Stimulated activated CD4-positive, alpha-beta T cell treated with anti-CD3 and anti-CD28 coated beads, Interleukin-4, amount 100 ng/mL, for 1 hour (primary cell): ENCODE data around the gene FOXO6.

Experiments used
- DNase-seq: peaks from one replicate; pipeline ENCODE4 v3.0.0-alpha.2; 2020

FOXO6 gene

GRCh38 chr1:41353744-41354143 lies 7.5 kb upstream of the FOXO6 start:
- no peak for DNase-seq

GRCh38 chr1:41354956-41355355 lies 6.3 kb upstream of the FOXO6 start:
- no peak for DNase-seq

DNA sequence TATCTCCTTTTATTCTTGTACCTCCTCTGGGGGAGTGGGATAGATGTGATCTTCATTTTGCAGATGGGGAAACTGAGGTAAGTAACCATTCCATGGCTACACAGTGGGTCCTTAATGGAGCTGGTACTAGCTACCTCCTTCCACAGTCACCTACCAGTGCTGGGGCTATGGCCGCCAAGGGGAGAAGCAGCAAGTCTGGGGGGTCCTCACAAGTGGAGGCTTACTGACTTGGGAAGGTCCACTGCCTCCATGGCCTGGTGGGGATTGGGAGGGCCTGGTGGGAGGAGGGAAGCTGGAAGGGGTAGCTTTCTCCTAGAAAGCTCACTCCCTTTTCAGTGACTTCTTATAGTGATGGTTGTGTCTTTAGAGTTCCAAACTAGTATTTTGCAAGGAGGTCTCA lies 5.9 kb upstream of the FOXO6 start:
- DNase-seq = no peak

DNA sequence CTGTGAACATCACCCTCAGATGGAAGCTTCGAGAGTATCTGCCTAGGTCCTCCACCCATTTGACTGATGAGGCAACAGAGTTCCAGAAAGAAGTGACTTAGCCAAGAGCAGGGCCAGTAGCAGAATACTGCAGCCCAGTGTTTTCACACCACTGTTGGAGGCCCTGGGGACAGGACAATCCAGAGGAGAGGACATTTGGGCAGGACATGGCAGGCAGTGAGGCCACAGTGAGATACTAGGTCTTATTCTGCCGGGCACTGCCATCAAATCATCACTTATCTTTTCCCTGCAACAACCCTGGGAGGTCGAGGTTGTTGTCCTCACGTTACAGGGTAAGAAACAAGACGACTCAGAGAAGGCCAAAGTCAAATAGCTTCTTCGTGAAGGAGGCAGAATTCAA lies 5.5 kb upstream of the FOXO6 start:
- DNase-seq = no peak

- no peak for DNase-seq
Measured at GRCh38 chr1:41356752-41357151, 4.5 kb upstream of the FOXO6 start.

- no peak for DNase-seq
Measured at GRCh38 chr1:41357451-41358101, 3.7 kb upstream of the FOXO6 start.

- DNase-seq = no peak
Measured at GRCh38 chr1:41358131-41359021, 2.9 kb upstream of the FOXO6 start.

DNA sequence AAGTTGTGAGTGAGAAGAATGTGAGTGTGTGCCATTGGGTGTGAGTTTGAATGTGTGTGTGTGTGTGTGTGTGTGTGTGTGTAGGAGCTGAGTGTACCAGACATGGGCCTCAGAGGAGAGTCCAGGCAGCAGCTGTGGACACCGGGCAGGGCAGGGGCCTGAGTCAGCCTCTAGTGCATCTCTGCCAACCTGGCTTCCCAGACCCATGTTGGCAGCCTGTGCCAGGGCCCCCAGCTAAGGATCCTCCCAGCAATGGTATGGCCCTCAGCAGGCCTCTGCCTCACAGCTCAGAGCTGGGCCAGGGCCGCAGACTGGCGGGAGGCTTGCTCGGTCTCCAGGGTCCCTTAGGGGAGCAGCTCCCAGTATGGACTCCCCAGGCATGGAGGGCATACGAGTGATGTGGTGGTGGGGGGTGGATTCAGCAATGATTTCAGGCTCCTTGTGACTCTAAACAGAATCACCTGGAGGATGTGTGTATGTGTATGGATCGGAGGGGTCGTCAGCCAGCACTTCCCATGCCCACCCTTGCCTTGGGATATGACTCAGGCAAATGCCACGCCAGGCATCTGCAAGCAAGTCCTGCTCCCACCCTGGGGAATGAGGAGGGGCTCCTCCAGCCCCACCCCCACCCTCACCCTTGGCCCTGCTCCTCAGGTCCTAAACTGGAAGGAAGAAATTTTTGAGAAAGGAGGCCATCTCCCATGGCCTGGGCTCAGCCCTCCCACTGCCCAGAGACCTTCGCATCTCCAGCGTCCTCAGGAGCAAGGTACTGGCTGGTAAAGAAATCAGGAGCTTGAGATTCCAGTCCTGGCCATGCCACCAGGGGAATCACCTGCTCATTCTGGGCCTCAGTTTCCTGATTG lies 1.8 kb upstream of the FOXO6 start:
- DNase-seq = no peak

DNA sequence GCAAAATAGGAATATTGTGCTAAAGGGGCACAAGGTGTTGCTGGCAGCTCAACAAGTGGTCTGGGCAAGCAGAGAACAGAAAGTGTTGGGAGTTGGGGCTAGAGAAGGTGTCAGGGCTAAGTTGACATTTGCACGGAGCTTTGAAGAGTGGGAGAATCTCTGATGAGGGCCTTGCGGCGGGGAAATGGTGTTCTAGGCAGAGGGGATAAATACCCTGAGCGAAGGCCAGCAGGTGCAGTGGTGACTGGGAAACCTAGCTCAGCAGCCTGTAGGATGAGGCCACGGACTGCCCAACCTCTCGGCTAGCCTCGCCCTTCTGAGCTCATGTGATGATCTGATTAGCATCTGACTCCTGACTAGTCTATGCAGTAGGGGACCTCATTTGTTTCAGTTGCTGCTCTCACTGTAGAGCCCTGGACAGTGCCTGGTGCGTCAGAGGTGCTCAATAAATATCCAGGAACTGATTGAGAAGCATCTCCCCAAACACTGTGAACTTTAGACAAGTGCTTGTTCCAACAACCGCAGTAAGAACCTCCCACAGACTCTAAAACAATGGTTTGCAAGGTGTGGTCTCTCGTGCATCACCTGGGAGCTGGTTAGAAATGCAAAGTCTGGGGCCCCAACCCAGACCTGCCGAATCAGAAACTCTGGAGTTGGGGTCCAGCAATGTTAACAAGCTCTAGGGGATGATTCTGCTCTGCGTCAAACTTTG lies 1.0 kb upstream of the FOXO6 start:
- no peak for DNase-seq

GRCh38 chr1:41361495-41362356 lies 492 bp downstream of the FOXO6 start:
- peak; percentile 29 for DNase-seq

DNA sequence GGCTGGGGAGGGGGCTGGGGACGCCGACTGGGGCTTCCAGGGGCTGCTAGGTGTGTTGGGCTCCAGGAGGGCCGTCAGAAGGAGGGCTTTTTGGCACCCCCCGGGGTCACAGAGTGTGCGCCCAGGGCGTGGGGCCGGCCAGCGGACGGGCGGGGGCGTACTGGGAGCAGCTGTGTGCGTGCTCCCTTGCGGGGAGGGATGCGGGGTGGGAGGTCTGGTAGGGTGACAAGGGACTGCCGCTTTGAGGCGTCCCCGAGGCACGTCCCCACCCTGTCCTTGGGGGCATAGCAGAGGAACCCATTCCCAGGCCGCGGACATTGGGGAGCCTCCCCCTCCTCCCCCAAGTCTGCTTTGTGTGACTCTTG lies 1.1 kb downstream of the FOXO6 start:
- no peak for DNase-seq

GRCh38 chr1:41362749-41363590 lies 1.7 kb downstream of the FOXO6 start:
- no peak for DNase-seq

DNA sequence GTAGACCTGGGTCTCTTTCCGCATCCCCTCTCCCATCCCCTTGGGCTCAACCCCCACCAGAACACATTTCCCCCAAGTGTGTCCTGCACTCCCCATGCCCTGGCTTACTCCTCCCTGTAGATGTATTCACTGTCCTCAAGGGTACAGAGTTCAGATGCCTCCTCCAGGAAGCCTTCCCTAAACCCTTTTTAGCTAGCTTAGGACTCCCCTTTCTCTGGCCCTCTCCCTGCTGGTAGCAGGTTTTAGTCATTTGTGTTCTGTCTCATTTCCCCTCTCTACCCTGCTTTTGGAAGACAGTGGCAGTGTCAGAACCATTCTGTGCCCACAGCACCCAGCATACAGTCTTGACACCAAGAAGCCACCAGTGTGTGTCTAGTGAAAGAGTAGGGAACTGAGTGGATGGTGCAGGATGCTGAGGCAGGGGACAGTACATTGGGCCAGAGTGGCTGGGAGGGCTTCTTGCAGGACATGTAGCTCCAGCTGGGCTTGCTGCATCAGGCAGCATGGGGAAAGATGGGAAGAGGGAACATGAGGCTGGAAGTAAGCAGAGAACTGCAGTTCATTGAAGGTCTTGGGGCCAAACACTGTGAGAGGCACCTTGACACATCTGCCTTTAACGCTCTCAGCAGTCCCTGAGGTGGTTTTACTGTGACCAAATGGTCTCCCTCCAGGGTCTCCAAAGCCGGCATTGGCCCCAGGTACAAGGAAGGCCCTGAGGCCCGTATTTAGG lies 2.5 kb downstream of the FOXO6 start:
- DNase-seq = no peak

DNA sequence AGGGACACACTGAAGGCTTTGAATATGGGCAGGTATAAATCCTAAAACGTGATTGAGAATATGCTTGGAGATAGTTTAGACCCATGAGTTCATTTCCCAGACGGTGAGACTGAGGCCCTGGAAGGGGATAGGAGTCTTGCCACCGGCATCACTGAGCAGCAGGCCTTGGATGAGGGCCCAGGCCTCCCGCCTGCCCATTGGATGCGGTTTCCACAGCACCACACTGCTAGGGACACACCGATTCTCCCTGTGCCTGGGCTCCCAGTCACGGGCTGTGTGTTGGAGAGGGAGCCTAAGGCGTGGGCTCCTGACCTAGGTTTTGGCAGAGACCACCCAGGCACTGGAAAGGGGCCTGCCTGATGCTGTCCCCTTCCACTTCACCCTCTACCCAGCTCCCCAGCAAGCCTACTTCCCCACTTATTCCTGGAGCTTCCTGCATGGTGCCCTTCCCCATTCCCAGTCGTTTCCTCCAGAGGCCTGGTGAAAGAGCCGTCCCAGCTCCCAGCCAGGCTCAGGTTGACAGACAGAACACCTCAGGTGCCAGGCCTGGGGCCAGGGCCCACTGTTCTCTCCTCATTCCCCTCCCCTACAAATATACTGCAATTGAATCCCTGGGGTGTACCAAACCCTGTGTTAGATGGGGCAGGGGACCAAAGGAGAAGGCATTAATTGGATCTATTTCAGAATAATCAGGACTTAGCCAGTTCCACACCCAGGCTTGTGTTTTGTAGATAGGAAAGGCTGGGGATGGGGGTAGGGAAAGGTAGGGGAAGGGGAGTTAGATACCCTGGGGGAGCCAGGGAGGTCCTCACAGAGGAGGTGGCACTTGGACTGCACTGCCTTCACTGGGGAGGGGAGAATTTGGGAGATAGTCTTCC lies 3.4 kb downstream of the FOXO6 start:
- DNase-seq = no peak

- no peak for DNase-seq
Measured at GRCh38 chr1:41365320-41365633, 4.0 kb downstream of the FOXO6 start.

DNA sequence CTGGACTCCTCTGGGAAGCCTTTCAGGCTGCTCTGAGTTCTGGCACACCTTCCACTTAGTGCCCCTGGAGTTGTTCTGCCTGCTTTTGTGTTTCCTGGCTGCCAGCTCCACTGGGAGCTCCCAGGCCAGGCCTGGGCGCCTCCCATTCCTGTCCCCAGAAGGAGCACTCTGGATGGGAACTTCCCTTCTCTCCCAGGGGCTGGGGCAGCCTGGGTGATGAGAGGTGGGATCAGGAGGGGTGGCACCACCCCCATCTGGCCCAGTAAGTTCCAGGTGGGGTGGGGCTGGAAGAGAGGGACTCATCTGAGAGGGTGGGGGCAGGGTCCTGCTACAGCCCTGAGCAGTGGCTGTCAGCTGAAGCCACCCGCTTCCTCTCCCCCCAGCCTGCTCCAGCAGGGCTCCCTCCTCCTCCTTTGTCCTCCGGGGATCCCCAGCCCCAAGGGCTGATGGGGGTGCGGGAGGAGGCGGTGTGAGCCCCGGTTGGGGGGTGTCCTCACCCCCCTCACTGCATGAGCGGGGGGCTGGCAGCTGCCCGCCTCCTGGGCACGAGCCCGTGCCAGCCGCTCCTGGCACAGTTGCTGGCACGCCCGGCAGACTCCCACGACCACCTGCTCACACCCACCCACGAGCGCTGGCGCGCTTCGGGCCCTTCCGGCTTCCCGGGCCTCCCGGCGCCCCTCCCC lies 4.7 kb downstream of the FOXO6 start:
- peak; percentile 19 for DNase-seq

DNA sequence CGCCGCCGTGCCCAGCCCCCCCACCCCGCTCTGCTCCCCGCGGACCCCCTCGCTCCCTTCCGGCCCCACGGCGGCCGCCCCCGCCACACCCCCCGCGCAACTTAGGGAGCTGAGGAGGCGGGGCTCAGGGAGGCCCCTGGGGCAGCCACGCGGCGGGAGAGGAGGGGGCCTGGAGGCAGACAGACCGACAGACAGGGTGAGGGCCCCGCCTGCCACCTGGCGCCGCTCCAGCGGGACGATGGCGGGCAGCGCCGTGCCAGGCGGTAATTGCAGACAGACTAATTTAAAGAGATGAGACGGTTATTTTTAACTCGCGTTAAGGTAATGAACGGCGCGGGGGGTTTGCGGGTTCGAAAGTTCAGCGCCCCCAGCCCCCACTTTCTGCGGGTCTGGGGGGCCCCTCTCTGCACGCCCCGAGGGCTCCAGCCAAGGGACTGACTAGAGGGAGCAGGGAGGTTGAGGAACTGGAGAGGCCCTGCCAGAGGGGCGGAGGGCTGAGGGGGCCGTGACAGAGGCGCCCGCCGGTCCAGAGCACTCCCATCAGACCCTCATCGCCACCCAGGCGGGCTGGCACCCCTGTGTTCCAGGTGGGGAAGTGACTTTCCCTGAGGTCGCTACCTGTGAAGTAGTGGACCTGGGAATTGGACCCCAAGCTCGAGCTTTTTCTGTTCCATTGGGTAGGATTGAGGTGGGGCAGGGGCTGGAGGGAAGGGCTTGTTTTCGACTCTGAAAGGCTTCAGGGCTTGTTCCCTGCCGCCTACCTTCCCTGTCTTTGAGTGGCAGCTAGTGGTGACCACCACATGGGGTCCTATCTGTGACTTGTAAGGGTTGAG lies 5.4 kb downstream of the FOXO6 start:
- peak; percentile 46 for DNase-seq

DNA sequence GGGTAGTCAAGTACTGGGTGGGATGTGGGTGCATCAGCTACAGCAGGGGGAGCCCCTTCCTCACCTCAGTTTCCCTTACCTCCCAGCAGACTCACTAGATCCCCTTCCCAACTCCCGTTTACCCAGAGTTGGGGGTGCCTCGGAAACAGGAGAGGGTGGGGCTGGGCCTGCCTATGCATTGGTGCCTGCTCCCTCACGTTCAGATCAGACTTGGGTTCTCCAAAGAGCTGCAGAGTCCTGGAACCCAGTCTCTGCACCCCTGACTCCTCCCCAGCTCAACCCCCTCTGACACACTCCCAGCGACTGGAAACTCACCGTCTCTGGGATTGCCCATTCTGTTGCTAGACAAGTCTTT lies 6.0 kb downstream of the FOXO6 start:
- no peak for DNase-seq
